SK-N-SH treated with all-trans-retinoic acid at 6 μM for 48 hours (cell line): ENCODE results near the gene BBS9.
"Not testable (repeated sequence)": the region's sequence is repeated elsewhere in the genome, so short reads cannot be mapped to it uniquely, and the experiment has no call there.

Source experiments
- ATAC-seq: fragments of 200-7000 bp; cut with Tn5 transposase; 3 replicates; pipeline ENCODE4 v1.9.1; 2020; ENCODE audit warnings: mild to moderate bottlenecking, moderate library complexity
- CSDC2 ChIP-seq: fragments of 250-450 bp; sonication (Bioruptor Pico); IDR thresholded peaks from 2 replicates; pipeline ENCODE4 v1.5.0; 2020; ENCODE audit warnings: mild to moderate bottlenecking, moderate library complexity
- CSRNP3 ChIP-seq: fragments of 250-450 bp; sonication (Bioruptor Pico); IDR thresholded peaks from 2 replicates; pipeline ENCODE4 v1.5.1; 2021; ENCODE audit warnings: mild to moderate bottlenecking, moderate library complexity
- GLIS3 ChIP-seq: fragments of 250-450 bp; sonication (Bioruptor Pico); IDR thresholded peaks from 2 replicates; pipeline ENCODE4 v1.5.0; 2020; ENCODE audit warnings: mild to moderate bottlenecking, moderate library complexity
- ISL1 ChIP-seq: fragments of 250-450 bp; sonication (Bioruptor Pico); IDR thresholded peaks from 2 replicates; pipeline ENCODE4 v2.1.2; 2022; ENCODE audit warnings: mild to moderate bottlenecking, moderate library complexity
- OSR1 ChIP-seq: fragments of 250-450 bp; sonication (Bioruptor Pico); IDR thresholded peaks from 2 replicates; pipeline ENCODE4 v1.8.0; 2022; ENCODE audit warnings: moderate library complexity, mild to moderate bottlenecking, inconsistent platforms
- PATZ1 ChIP-seq: fragments of 250-450 bp; sonication (Bioruptor Pico); IDR thresholded peaks from 2 replicates; pipeline ENCODE4 v1.8.0; 2020; ENCODE audit warnings: mild to moderate bottlenecking, moderate library complexity, borderline replicate concordance
- POU6F1 ChIP-seq: fragments of 250-450 bp; sonication (Bioruptor Pico); IDR thresholded peaks from 2 replicates; pipeline ENCODE4 v1.8.0; 2021; ENCODE audit warnings: low read depth, mild to moderate bottlenecking, moderate library complexity, borderline replicate concordance
- PPARA ChIP-seq: fragments of 250-450 bp; sonication (Bioruptor Pico); IDR thresholded peaks from 2 replicates; pipeline ENCODE4 v1.5.0; 2020; ENCODE audit warnings: mild to moderate bottlenecking, borderline replicate concordance
- RARB ChIP-seq: fragments of 250-450 bp; sonication (Bioruptor Pico); IDR thresholded peaks from 2 replicates; pipeline ENCODE4 v1.8.0; 2021; ENCODE audit warnings: mild to moderate bottlenecking, moderate library complexity
- ZC3H10 ChIP-seq: fragments of 250-450 bp; sonication (Bioruptor Pico); IDR thresholded peaks from 2 replicates; pipeline ENCODE4 v1.5.1; 2021; ENCODE audit warnings: mild to moderate bottlenecking, moderate library complexity
- ZFP3 ChIP-seq: fragments of 250-450 bp; sonication (Bioruptor Pico); IDR thresholded peaks from 2 replicates; pipeline ENCODE4 v1.5.0; 2020; ENCODE audit warnings: mild to moderate bottlenecking, moderate library complexity
- ZFP30 ChIP-seq: fragments of 450-650 bp; formaldehyde crosslinking; IDR thresholded peaks from 2 replicates; pipeline ENCODE4 v1.5.0; 2022; ENCODE audit warnings: mild to moderate bottlenecking, moderate library complexity
- ZNF70 ChIP-seq: fragments of 450-650 bp; formaldehyde crosslinking; IDR thresholded peaks from 2 replicates; pipeline ENCODE4 v1.5.0; 2020; ENCODE audit warnings: mild to moderate bottlenecking, moderate library complexity
- ZNF8 ChIP-seq: fragments of 450-650 bp; formaldehyde crosslinking; IDR thresholded peaks from 2 replicates; pipeline ENCODE4 v1.5.0; 2020; ENCODE audit warnings: mild to moderate bottlenecking, moderate library complexity
- TF ChIP-seq, protein P1 (sequence below): fragments of 250-450 bp; sonication (Bioruptor Pico); IDR thresholded peaks from 2 replicates; pipeline ENCODE4 v1.5.1; 2020; ENCODE audit warnings: low read depth, mild to moderate bottlenecking, moderate library complexity
- TF ChIP-seq, protein P2 (sequence below): fragments of 250-450 bp; sonication (Bioruptor Pico); IDR thresholded peaks from 2 replicates; pipeline ENCODE4 v1.5.0; 2020; ENCODE audit warnings: mild to moderate bottlenecking, moderate library complexity

The BBS9 gene

DNA sequence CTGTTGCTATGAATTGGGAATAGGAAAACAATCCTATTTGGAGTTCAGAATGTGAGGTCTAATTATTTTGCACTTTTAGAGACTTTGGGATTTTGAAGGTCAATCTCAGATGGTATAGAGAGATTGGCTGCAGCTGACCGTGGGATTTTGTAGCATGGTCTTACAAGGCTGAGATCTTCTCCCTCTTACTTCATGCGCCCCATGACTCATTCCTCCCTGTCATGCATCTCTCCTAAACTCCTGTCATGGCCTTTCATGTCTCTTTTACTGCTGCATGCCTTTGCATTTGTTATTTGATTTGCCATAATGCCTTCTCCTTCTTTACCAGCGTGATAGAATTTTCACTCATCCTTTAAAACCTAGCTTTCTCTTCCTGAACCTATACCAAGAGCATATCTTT lies 133.1 kb downstream of the BBS9 start (continued):
- TF ChIP-seq POU6F1 (CRISPR knock-in tag) (no peak), ZNF70 (CRISPR knock-in tag) (no peak), ISL1 (CRISPR knock-in tag) (no peak), PPARA (CRISPR knock-in tag) (no peak), ZFP30 (no peak)

DNA sequence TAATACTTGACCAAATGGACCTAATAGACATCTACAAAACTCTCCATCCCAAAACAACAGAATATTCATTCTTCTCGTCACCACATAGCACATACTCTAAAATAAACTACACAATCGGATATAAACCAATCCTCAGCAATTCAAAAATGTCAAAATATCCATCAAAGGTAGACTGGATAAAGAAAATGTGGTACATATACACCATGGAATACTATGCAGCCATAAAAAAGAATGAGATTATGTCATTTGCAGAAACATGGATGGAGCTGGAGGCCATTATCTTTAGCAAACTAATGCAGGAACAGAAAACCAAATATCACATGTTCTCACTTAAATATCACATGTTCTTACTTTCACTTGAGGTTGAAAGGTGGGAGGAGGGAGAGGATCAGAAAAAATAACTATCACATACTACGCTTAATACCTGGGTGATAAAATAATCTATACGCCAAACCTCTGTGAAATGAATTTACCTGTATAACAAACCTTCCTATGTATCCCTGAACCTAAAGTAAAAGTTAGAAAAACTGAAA lies 142.5 kb downstream of the BBS9 start:
- peak; percentile 85 for TF ChIP-seq ZNF8 (CRISPR knock-in tag)

GRCh38 chr7:33273356-33273755 lies 144.0 kb downstream of the BBS9 start:
- ATAC-seq: no peak
- no peak for TF ChIP-seq POU6F1 (CRISPR knock-in tag)

More for the DNA sequence above, 142.5 kb downstream of the BBS9 start:
- ATAC-seq: not testable (repeated sequence)

DNA sequence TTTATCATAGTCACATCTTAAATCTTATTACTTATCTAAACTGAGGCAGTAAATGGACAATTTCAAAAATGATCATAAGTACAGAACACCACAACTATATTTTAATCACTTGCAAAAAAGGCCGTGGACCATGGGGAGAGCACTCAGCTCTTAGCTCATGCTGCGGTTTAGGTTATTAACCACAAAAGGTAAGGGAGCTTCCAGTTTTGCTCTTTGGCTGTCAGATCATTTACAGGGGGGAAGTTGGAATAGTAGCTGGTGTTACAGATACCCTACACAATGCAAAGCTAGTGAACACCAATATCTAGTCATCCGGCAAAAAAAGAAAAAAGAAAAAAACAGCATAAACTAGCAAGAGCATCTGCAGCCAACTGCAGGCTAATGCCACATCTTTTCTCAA lies 147.0 kb downstream of the BBS9 start:
- no peak for ATAC-seq
- TF ChIP-seq ZFP3 (CRISPR knock-in tag): no peak
- no peak for TF ChIP-seq ZNF70 (CRISPR knock-in tag)
- no peak for TF ChIP-seq GLIS3 (CRISPR knock-in tag)
- no peak for TF ChIP-seq PATZ1 (CRISPR knock-in tag)
- TF ChIP-seq, protein P1, sequence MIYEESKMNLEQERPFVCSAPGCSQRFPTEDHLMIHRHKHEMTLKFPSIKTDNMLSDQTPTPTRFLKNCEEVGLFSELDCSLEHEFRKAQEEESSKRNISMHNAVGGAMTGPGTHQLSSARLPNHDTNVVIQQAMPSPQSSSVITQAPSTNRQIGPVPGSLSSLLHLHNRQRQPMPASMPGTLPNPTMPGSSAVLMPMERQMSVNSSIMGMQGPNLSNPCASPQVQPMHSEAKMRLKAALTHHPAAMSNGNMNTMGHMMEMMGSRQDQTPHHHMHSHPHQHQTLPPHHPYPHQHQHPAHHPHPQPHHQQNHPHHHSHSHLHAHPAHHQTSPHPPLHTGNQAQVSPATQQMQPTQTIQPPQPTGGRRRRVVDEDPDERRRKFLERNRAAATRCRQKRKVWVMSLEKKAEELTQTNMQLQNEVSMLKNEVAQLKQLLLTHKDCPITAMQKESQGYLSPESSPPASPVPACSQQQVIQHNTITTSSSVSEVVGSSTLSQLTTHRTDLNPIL (CRISPR knock-in tag): no peak
- TF ChIP-seq ZC3H10: no peak
- no peak for TF ChIP-seq POU6F1 (CRISPR knock-in tag)
- TF ChIP-seq, all 23 proteins: peak for 0

- ATAC-seq: no peak
- no peak for TF ChIP-seq ISL1 (CRISPR knock-in tag)
- no peak for TF ChIP-seq RARB (CRISPR knock-in tag)
- TF ChIP-seq CSRNP3: no peak
- no peak for TF ChIP-seq CSDC2 (CRISPR knock-in tag)
- no peak for TF ChIP-seq ZFP30
- TF ChIP-seq OSR1 (CRISPR knock-in tag): no peak
- TF ChIP-seq ZNF8 (CRISPR knock-in tag): no peak
- TF ChIP-seq, protein P2, sequence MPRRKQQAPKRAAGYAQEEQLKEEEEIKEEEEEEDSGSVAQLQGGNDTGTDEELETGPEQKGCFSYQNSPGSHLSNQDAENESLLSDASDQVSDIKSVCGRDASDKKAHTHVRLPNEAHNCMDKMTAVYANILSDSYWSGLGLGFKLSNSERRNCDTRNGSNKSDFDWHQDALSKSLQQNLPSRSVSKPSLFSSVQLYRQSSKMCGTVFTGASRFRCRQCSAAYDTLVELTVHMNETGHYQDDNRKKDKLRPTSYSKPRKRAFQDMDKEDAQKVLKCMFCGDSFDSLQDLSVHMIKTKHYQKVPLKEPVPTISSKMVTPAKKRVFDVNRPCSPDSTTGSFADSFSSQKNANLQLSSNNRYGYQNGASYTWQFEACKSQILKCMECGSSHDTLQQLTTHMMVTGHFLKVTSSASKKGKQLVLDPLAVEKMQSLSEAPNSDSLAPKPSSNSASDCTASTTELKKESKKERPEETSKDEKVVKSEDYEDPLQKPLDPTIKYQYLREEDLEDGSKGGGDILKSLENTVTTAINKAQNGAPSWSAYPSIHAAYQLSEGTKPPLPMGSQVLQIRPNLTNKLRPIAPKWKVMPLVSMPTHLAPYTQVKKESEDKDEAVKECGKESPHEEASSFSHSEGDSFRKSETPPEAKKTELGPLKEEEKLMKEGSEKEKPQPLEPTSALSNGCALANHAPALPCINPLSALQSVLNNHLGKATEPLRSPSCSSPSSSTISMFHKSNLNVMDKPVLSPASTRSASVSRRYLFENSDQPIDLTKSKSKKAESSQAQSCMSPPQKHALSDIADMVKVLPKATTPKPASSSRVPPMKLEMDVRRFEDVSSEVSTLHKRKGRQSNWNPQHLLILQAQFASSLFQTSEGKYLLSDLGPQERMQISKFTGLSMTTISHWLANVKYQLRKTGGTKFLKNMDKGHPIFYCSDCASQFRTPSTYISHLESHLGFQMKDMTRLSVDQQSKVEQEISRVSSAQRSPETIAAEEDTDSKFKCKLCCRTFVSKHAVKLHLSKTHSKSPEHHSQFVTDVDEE (CRISPR knock-in tag): no peak
- no peak for TF ChIP-seq PATZ1 (CRISPR knock-in tag)
- TF ChIP-seq, all 23 proteins: peak for 0
Observed at GRCh38 chr7:33276729-33277128, 147.4 kb downstream of the BBS9 start.
